ENCODE measurements around the gene EEFSEC. TPM values are rescaled to one million over a fixed set of nuclear protein-coding genes. Genes with fewer than 3 reads are reported as not detected.
A peak's percentile ranks its signal among the peaks of the same experiment; 100 is the strongest.

The EEFSEC gene
- total RNA-seq, 6 donors from 2014 or later = 14.9 to 38.8 (median 17.9) TPM

GRCh38 chr3:128254967-128255366 is 101.7 kb downstream of the EEFSEC start:
- TF ChIP-seq CTCF (IDR thresholded peaks at IDR 0.05) (no peak), POLR2AphosphoS5 (IDR thresholded peaks at IDR 0.05) (no peak), POLR2A (IDR thresholded peaks at IDR 0.05) (no peak), EP300 (IDR thresholded peaks at IDR 0.05) (no peak)
- no peaks in the 10 kb centered on the region for H3K27me3 ChIP-seq
- no peak overlapping the region for H3K4me3 ChIP-seq
- no peaks in the 10 kb centered on the region for H3K36me3 ChIP-seq
- H3K27ac ChIP-seq = no peak overlapping the region
- no peaks in the 10 kb centered on the region for H3K4me1 ChIP-seq
- peaks cover 0 to 3% (median under 1%) of the 10 kb centered on the region in 4 donors for H3K9me3 ChIP-seq
- no peak for ATAC-seq (ENCODE audit: low FRiP score in 2 of 2)
- no peak for DNase-seq
- 93 to 94% methylated on average over 5 of the region's 5 CpGs for WGBS, 2 donors

DNA sequence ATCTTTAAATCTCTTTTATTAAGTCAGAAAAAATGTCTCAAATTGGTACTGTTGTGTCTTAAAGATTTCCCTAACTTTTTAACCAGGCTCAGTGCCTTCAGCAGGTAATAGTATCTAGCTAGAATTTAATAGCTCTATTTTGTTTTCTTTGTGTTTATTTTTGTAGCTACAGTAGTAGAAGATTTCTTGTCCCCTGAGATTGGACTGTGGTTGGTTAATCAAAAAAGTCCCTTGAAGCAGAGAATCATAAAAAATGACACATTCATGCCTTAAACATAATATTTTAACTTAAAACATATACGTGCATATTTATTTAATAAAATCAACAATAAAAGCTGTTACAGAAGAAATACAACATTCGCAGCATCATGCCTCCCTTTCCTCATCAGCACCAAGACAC is 102.8 kb downstream of the EEFSEC start:
- DNase-seq (no peak), ATAC-seq (ENCODE audit: low FRiP score in 2 of 2) (no peak)
- no peaks in the 10 kb centered on the region for H3K4me1 ChIP-seq
- H3K27ac ChIP-seq = no peak overlapping the region
- no peaks in the 10 kb centered on the region for H3K36me3 ChIP-seq
- TF ChIP-seq POLR2A (IDR thresholded peaks at IDR 0.05) (no peak), POLR2AphosphoS5 (IDR thresholded peaks at IDR 0.05) (no peak), EP300 (IDR thresholded peaks at IDR 0.05) (no peak), CTCF (IDR thresholded peaks at IDR 0.05) (no peak)
- H3K4me3 ChIP-seq = no peak overlapping the region
- WGBS, 2 donors = 86 to 88% methylated on average over 2 of the region's 2 CpGs
- no peaks in the 10 kb centered on the region for H3K27me3 ChIP-seq
- peaks cover 0 to 10% (median 7%) of the 10 kb centered on the region in 4 donors for H3K9me3 ChIP-seq

DNA sequence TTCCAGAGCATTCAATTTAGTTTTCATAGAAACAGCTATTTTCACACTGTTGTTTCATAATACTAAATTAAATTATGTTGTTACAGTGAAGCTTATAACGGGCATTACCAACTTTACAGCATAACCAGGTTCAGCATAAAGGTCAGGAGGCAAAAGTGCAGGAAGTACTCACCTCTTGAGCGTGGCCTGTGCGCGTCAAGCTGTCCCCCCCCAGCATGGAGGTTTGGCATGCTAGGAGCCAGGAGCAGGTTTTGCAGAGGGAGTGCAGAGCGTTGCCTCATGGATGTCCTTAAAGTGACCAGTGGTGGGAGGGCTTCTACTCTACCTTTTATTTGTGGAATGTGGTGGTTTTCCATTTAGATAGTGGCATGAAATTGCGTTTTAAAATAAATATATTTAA is 104.4 kb downstream of the EEFSEC start:
- ATAC-seq (ENCODE audit: low FRiP score in 2 of 2) (no peak), DNase-seq (no peak)
- H3K27ac ChIP-seq = no peak overlapping the region
- no peaks in the 10 kb centered on the region for H3K4me1 ChIP-seq
- TF ChIP-seq EP300 (IDR thresholded peaks at IDR 0.05) = no peak
- TF ChIP-seq CTCF (IDR thresholded peaks at IDR 0.05) = no peak
- TF ChIP-seq POLR2A (IDR thresholded peaks at IDR 0.05) = no peak
- no peak for TF ChIP-seq POLR2AphosphoS5 (IDR thresholded peaks at IDR 0.05)
- H3K4me3 ChIP-seq = no peak overlapping the region
- H3K9me3 ChIP-seq = peaks cover 0 to 10% (median 7%) of the 10 kb centered on the region in 4 donors
- peaks cover 0 to 3% (median 0%) of the 10 kb centered on the region in 4 donors for H3K36me3 ChIP-seq
- no peaks in the 10 kb centered on the region for H3K27me3 ChIP-seq
- WGBS, 2 donors = 93 to 96% methylated on average over 6 of the region's 6 CpGs

GRCh38 chr3:128260275-128260674 is 107.0 kb downstream of the EEFSEC start:
- no peaks in the 10 kb centered on the region for H3K4me1 ChIP-seq
- TF ChIP-seq EP300 (IDR thresholded peaks at IDR 0.05) = no peak
- no peak for TF ChIP-seq POLR2AphosphoS5 (IDR thresholded peaks at IDR 0.05)
- no peak for TF ChIP-seq POLR2A (IDR thresholded peaks at IDR 0.05)
- TF ChIP-seq CTCF (IDR thresholded peaks at IDR 0.05) = no peak
- H3K9me3 ChIP-seq = peaks cover 0 to 10% (median 7%) of the 10 kb centered on the region in 4 donors
- ATAC-seq (ENCODE audit: low FRiP score in 2 of 2) (no peak), DNase-seq (no peak)
- H3K36me3 ChIP-seq = peaks cover 0 to 17% (median 5%) of the 10 kb centered on the region in 4 donors
- no peak overlapping the region for H3K4me3 ChIP-seq
- 88% methylated on average over 1 of the region's 1 CpG for WGBS, 2 donors
- no peaks in the 10 kb centered on the region for H3K27me3 ChIP-seq
- H3K27ac ChIP-seq = no peak overlapping the region

DNA sequence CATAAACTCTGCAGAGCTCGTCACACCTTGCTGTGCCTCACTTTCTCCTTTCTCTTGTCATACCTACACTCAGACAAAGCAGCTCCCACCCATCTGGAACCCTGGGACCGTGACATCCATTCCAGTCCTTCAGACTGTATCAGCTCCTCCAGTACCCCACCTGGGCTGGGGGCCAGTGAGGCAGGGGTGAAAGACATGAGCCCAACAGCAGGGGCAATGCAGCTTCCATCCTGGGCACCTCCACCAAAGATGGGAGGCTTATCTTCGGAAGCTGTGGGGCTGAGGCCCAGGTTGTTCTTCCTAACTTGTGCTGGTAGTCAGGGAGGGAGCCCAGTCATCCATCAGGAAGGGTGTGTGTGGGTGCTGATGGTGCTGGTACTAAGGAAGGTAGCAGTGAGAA is 109.2 kb downstream of the EEFSEC start:
- peaks cover 0 to 10% (median 7%) of the 10 kb centered on the region in 4 donors for H3K9me3 ChIP-seq
- peaks cover 0 to 3% (median 0%) of the 10 kb centered on the region in 4 donors for H3K4me1 ChIP-seq
- 100% methylated on average over 3 of the region's 3 CpGs for WGBS, 2 donors
- ATAC-seq (ENCODE audit: low FRiP score in 2 of 2) (no peak), DNase-seq (peak in 1 of 2 donors; percentile 8)
- peaks cover 0 to 20% (median 9%) of the 10 kb centered on the region in 4 donors for H3K36me3 ChIP-seq
- H3K4me3 ChIP-seq = no peak overlapping the region
- TF ChIP-seq POLR2A (IDR thresholded peaks at IDR 0.05) (no peak), CTCF (IDR thresholded peaks at IDR 0.05) (no peak), POLR2AphosphoS5 (IDR thresholded peaks at IDR 0.05) (no peak)
- H3K27me3 ChIP-seq = no peaks in the 10 kb centered on the region
- no peak overlapping the region for H3K27ac ChIP-seq
